OCI-LY7 (cell line): ENCODE results near the gene C16orf96. TPM values are rescaled to one million over a fixed set of nuclear protein-coding genes. Genes with fewer than 3 reads are reported as not detected.

Source experiments
- BruUV-seq: library from RNA; stranded (reverse); fragments of 400-500 nt; replicated peaks from 2 replicates; lab custom pipeline; 2021; lab: Mats Ljungman, UMichigan
- CTCF ChIA-PET: fragments of 300-600 bp; sonication (Branson Sonifier 250); formaldehyde crosslinking; loops from one replicate; lab custom pipeline; 2022; ENCODE audit warnings: antibody characterized with exemption; ENCODE audit not compliant: unreplicated experiment; lab: Charles Lee
- POLR2A ChIA-PET: fragments of 300-600 bp; sonication (Branson Sonifier 250); formaldehyde crosslinking; loops from one replicate; lab custom pipeline; 2022; ENCODE audit warnings: antibody characterized with exemption; lab: Charles Lee
- DNase-seq: peaks from one replicate; pipeline ENCODE4 v3.0.0-alpha.2; 2015; ENCODE audit warnings: low spot score
- H2AFZ ChIP-seq: fragments of 200-600 bp; sonication (generic), shearing (Covaris generic); 2 replicates; pipeline ENCODE4 v1.6.1; 2014; ENCODE audit warnings: mild to moderate bottlenecking, antibody characterized with exemption, low read length, moderate library complexity
- H3K27ac ChIP-seq: fragments of 200-600 bp; sonication (generic); 2 replicates; pipeline ENCODE4 v1.5.1; 2014; ENCODE audit warnings: mixed run types, low read depth, mild to moderate bottlenecking, moderate library complexity, low read length, inconsistent platforms; ENCODE audit not compliant: poor library complexity, severe bottlenecking
- H3K36me3 ChIP-seq: fragments of 200-600 bp; sonication (generic); 2 replicates; pipeline ENCODE4 v1.6.1; 2014; ENCODE audit warnings: mild to moderate bottlenecking, antibody characterized with exemption, low read length, moderate library complexity, mixed read lengths; ENCODE audit not compliant: insufficient read depth
- H3K4me1 ChIP-seq: fragments of 200-600 bp; sonication (generic); 2 replicates; pipeline ENCODE4 v1.5.1; 2014; ENCODE audit warnings: mild to moderate bottlenecking, low read length; ENCODE audit not compliant: insufficient read depth, poor library complexity, severe bottlenecking
- H3K4me2 ChIP-seq: fragments of 200-600 bp; sonication (generic); 2 replicates; pipeline ENCODE4 v1.6.1; 2014; ENCODE audit warnings: mild to moderate bottlenecking, low read length
- H3K4me3 ChIP-seq: fragments of 200-600 bp; sonication (generic); 2 replicates; pipeline ENCODE4 v1.5.1; 2014; ENCODE audit warnings: mild to moderate bottlenecking, low read depth, low read length; ENCODE audit not compliant: poor library complexity, severe bottlenecking
- H3K79me2 ChIP-seq: fragments of 200-600 bp; sonication (generic); 2 replicates; pipeline ENCODE4 v1.6.1; 2016; ENCODE audit warnings: low read depth, mild to moderate bottlenecking, low read length, moderate library complexity, mixed read lengths; ENCODE audit not compliant: insufficient read depth
- H3K9me2 ChIP-seq: fragments of 200-600 bp; sonication (generic); 2 replicates; pipeline ENCODE4 v1.6.1; 2016; ENCODE audit warnings: mild to moderate bottlenecking, low read length, mixed read lengths; ENCODE audit not compliant: insufficient read depth
- H3K9me3 ChIP-seq: fragments of 200-600 bp; sonication (generic); 2 replicates; pipeline ENCODE4 v1.6.1; 2014; ENCODE audit warnings: mild to moderate bottlenecking, mixed run types, low read length, mixed read lengths
- H4K20me1 ChIP-seq: fragments of 200-600 bp; sonication (generic); 2 replicates; pipeline ENCODE4 v1.6.1; 2014; ENCODE audit warnings: mild to moderate bottlenecking, antibody characterized with exemption, low read length, moderate library complexity, mixed read lengths; ENCODE audit not compliant: insufficient read depth
- EZH2phosphoT487 ChIP-seq: fragments of 200-600 bp; sonication (generic); IDR thresholded peaks from 2 replicates; pipeline ENCODE4 v1.6.1; 2018; ENCODE audit warnings: low read depth, borderline replicate concordance, mild to moderate bottlenecking, mixed run types, antibody characterized with exemption, low read length, moderate library complexity, mixed read lengths
- intact Hi-C: fragments of 100-400 bp; cut with micrococcal nuclease; formaldehyde crosslinking; loops from one replicate; pipeline ENCODE4 v1.10.0; 2022; ENCODE audit not compliant: unreplicated experiment
- total RNA-seq, 2 experiments: library from RNA; depleted of rRNA in 1 of 2; stranded (reverse); fragments of >200 nt in 1 of 2; shearing (Covaris generic) in 1 of 2; gene quantifications; 2 replicates each; pipeline ENCODE4 v1.2.3, GENCODE V29; 2014 to 2022
- TF ChIP-seq, protein P1 (sequence below): fragments of 200-600 bp; sonication (generic); conservative IDR thresholded peaks from 2 replicates; pipeline ENCODE4 v1.5.1; 2014; ENCODE audit warnings: mild to moderate bottlenecking, antibody characterized with exemption, low read length, moderate library complexity, mixed read lengths

Gene C16orf96
- total RNA-seq, 2 experiments from 2014 or later = 0.13 to 0.27 TPM

- ChIA-PET POLR2A (interaction anchor here (0.6 to 1.4 kb wide), 3 partner anchors 13 to 77 kb away, joined by 3 to 4 read pairs (median 3); no protein-coding TSS in a partner anchor), CTCF (interaction anchor here (0.5 kb wide), 1 partner anchor 43 kb away, joined by 3 read pairs; no protein-coding TSS in a partner anchor)
- TF ChIP-seq, protein P1, sequence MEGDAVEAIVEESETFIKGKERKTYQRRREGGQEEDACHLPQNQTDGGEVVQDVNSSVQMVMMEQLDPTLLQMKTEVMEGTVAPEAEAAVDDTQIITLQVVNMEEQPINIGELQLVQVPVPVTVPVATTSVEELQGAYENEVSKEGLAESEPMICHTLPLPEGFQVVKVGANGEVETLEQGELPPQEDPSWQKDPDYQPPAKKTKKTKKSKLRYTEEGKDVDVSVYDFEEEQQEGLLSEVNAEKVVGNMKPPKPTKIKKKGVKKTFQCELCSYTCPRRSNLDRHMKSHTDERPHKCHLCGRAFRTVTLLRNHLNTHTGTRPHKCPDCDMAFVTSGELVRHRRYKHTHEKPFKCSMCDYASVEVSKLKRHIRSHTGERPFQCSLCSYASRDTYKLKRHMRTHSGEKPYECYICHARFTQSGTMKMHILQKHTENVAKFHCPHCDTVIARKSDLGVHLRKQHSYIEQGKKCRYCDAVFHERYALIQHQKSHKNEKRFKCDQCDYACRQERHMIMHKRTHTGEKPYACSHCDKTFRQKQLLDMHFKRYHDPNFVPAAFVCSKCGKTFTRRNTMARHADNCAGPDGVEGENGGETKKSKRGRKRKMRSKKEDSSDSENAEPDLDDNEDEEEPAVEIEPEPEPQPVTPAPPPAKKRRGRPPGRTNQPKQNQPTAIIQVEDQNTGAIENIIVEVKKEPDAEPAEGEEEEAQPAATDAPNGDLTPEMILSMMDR = no peak
- TF ChIP-seq EZH2phosphoT487 = no peak
- intact Hi-C loops = no loop called here
- BruUV-seq = no TSS peak
- H3K9me2 ChIP-seq = no peaks in the 10 kb centered on the region
- no peaks in the 10 kb centered on the region for H3K4me1 ChIP-seq
- no peaks in the 10 kb centered on the region for H4K20me1 ChIP-seq
- no peaks in the 10 kb centered on the region for H3K79me2 ChIP-seq
- no peak overlapping the region for H2AFZ ChIP-seq
- H3K4me2 ChIP-seq = no peak overlapping the region
- no peaks in the 10 kb centered on the region for H3K36me3 ChIP-seq
- H3K9me3 ChIP-seq = no peaks in the 10 kb centered on the region
- H3K27ac ChIP-seq = no peak overlapping the region
- H3K4me3 ChIP-seq = no peak overlapping the region
- no peak for DNase-seq
These were observed 5.5 kb downstream of the C16orf96 start for GRCh38 chr16:4561596-4561995.

- Histone ChIP-seq H3K27ac (no peak overlapping the region), H3K4me3 (no peak overlapping the region), H3K4me2 (no peak overlapping the region), H3K9me3 (no peaks in the 10 kb centered on the region), H4K20me1 (no peaks in the 10 kb centered on the region), H3K36me3 (no peaks in the 10 kb centered on the region), H3K4me1 (no peaks in the 10 kb centered on the region), H3K9me2 (no peaks in the 10 kb centered on the region), H3K79me2 (no peaks in the 10 kb centered on the region), H2AFZ (no peak overlapping the region)
- no peak for DNase-seq
- intact Hi-C loops = no loop called here
- POLR2A ChIA-PET = no interaction called here
- TF ChIP-seq EZH2phosphoT487 = no peak
- TF ChIP-seq, protein P1 = no peak
- no TSS peak for BruUV-seq
- CTCF ChIA-PET = no interaction called here
These were observed 8.6 kb downstream of the C16orf96 start for GRCh38 chr16:4564661-4565267.

- Histone ChIP-seq H3K27ac (no peak overlapping the region), H3K4me1 (no peaks in the 10 kb centered on the region), H2AFZ (no peak overlapping the region), H3K79me2 (no peaks in the 10 kb centered on the region), H3K9me3 (no peaks in the 10 kb centered on the region), H4K20me1 (no peaks in the 10 kb centered on the region), H3K4me3 (no peak overlapping the region), H3K9me2 (no peaks in the 10 kb centered on the region), H3K4me2 (no peak overlapping the region), H3K36me3 (no peaks in the 10 kb centered on the region)
- intact Hi-C loops = no loop called here
- no TSS peak for BruUV-seq
- CTCF ChIA-PET = no interaction called here
- TF ChIP-seq EZH2phosphoT487 = no peak
- TF ChIP-seq, protein P1 = no peak
- POLR2A ChIA-PET = no interaction called here
- DNase-seq = no peak
These were observed 10.0 kb downstream of the C16orf96 start for GRCh38 chr16:4566144-4566543.
